NCI-H2196 (cell line): ENCODE data around the gene NRDC.
"Not testable (repeated sequence)": the region's sequence is repeated elsewhere in the genome, so short reads cannot be mapped to it uniquely, and the experiment has no call there.

Source experiments
- DNase-seq: peaks from one replicate; lab custom pipeline; 2025; ENCODE audit not compliant: unreplicated experiment; lab: John Stamatoyannopoulos, UW

NRDC gene

DNA sequence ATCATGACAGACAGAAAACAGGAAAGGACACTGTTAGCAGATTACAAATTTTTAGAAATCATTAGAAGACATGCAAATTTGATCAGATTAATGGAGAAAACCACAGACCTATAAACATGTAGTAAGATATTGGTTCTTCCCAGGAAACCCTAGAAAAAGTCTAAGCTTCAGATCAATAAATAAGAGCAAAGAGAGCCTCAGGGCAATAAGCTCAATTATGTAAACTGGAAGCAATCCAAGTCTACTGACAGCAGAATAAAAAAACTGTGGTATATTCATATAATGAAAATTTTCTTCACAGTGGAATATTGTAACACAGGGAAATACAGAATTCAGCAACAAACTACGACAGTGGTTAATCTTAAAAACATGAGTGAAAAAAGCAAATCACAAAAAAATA lies 36.3 kb downstream of the NRDC start:
- no peak for DNase-seq

DNA sequence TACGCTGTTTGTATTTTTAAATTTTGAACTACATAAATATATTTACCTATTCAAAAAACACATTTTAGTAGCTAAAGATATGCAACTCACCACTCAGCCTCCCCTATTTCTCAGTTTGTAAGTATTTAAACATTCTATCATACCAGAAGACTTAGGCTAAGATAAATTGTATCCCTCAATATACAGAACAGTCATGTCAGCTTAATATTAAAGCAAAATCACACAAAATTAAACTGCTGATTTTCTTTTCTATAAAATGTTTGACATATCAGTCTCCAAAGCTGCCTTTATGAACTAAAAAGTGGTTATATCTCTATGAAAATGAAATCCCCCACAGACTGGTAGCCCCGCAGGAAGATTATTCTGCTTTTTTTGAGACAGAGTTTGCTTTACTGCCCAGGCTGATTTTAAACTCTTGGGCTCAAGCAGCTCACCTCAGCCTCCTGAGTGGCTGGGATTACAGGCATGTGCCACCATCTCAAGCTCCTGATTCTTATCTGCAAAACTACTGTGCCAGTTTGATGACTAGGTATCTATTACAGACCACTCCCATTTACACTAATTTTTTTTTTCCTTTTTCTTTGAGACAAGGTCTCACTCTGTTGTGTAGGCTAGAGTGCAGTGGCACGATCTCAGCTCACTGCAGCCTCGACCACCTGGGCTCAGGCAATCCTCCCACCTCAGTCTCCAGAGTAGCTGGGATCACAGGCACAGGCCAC lies 37.6 kb downstream of the NRDC start:
- no peak for DNase-seq

DNA sequence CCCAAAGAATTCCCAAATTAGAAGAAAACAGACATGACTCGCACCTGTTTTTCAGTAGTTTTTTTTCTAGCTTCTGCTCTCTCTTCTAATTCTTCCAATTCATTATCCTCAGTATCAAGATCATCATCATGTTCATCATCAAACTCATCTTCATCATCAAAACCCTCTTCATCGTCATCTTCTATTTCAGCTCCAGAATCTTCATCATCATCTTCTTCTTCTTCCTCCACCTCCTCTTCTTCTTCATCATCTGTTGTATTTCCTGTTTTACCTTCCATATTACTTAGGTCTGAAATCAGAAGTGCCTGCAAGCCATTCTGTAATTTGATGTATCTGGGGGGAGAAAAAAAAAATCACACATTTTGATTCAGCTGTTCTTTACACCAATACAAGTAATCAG lies 38.3 kb downstream of the NRDC start:
- DNase-seq, result no peak

DNA sequence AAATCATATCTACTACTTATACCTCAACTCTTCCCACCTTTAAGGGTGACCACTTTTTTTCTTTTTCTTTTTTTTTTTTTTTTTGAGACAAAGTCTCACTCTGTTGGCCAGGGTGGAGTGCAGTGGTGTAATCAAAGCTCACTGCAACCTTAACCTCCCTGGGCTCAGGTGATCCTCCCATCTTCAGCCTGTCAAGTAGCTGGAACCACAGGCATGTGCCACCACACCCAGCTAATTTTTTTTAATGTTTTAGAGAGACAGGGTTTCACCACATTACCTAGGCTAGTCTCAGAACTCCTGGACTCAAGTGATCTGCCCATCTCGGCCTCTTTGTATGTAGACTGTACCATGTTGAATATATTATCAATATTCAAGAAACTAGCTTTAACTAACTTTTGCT lies 39.4 kb downstream of the NRDC start:
- DNase-seq, result no peak

DNA sequence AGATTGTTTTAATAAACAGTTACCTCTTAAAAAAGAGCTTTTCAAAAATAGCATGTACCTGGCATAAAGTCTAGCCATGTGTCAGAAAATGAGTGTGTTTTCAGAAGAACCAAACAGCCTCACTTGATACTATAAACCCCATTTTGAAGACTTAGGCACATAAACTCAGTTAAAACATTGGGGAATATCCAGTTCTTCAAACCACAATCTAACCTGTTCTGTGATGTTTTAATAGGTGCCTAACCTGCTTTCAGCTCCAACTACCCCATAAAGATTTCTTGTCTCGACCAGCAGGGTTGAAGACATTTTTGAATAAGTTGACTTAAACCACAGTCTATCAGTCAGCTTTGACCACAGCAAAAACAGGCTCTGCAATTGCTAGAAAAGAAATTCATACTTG lies 41.3 kb downstream of the NRDC start:
- no peak for DNase-seq

DNA sequence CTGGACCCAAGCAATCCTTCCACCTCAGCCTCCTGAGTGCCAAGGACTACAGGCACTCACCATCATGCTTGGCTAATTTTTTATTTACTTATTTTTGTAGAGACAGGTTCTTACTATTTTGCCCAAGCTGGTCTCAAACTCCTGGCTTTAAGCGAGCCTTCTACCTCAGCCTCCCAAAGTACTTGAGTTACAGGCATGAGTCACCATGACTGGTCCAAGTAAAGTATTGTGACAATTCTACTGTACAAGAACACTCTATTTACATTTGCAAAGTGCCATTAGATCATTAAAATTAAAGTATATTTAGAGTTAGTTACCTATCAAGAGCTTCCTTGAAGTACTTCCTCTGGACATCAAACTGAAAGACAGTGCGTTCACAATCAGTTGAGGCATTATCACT lies 44.8 kb downstream of the NRDC start:
- DNase-seq, result no peak

DNA sequence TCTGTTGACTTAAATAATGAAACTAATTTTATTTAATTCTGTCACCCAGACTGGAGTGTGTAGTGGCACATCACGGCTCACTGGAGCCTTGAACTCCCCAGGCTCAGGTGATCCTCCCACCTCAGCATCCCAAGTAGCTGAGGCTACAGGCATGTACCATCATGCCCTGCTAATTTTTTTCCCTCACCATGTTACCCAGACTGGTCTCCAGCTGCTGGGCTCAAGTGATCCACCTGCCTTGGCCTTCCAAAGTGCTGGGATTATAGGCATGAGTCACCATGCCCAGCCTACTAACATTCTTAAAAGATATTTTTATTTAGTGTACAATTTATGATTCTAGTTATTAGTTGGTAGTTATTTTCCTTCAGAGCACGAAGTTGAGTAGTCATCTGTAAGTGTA lies 49.5 kb downstream of the NRDC start:
- no peak for DNase-seq

DNA sequence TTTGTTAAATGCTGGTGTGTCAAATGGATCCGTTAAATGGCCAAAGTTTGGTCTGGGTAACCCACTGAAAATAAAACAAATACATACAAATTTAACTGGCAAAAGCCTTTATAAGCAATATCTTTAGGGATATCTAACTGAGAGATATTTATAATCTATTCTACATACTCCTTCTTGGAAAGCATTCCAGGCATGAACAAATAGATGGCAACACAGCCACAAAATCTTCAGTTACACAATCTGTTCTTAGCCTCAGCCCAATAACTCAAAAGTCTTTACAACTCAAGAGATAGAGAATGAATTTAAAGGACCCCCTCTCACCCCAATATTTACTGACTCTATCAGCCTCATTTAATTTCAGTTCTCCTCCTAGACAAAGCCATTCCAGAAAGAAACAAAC lies 58.7 kb downstream of the NRDC start:
- DNase-seq, result no peak

DNA sequence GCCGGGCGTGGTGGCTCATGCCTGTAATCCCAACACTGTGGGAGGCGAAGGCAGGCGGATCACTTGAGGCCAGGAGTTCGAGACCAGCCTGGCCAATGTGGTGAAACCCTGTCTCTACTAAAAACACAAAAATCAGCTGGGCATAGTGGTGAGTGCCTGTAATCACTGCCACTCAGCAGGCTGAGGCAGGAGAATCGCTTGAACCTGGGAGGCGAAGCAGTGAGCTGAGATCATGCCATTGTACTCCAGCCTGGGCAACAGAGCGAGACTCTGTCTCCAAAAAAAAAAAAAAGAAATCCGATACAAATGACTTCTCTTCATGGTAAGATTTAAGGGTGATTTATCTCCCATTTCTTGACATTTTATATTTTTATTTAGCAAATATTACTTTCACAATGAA lies 59.5 kb downstream of the NRDC start:
- DNase-seq, result not testable (repeated sequence)

DNA sequence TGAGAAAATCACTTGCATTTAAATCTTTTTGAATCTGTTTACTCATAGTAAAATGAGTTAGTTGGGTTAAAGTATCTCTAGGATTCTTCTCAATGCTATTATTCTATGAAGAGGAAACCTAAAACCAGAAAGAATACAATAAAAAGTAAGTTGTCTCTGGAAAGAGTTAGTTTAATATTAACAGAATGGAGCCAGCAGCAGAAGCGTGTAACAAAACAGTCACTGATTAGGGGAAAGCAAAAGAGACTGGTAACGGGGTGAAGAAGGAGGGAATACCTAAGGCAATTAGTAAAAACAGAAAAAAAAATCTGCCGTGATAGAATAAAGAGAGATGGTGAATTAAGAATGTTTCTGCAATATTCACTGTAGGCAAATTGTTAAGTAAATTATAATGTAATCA lies 60.0 kb downstream of the NRDC start:
- no peak for DNase-seq

DNA sequence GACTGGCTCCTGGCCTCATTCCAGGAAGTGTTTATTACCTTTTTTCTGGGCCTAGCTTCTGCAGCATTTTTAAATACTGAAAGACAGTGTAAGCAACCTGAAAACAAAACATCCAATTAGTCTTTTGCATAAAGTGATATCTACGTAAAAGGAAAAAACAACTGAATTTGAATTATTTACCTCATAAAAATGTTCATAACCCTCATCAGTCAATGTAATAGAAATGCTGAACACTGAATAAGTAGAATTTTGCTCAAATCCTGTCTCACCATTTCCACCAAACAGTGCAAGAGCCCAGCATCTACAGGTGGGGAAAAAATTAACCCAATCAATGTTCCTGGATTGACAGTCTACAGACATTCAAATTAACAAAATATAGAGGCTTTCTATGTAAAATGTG lies 64.0 kb downstream of the NRDC start:
- no peak for DNase-seq

DNA sequence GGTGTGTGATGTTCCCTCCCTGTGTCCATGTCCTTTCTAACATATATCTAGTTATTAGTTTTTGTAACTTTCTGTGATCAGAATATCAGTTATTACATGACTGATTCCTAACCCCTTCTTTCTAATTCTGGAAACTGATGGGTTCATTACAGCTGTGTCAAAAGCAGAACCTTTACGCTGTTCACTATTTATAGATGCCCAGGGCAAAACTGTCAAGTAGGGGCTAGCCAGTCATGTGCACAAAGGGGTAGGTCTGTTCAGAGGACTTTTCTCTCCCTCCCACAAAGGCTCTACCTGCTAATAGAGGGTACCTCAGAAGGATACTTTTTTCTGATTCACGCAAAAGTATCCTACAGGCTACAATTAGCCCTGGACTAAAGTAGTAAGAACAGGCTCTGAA lies 79.2 kb downstream of the NRDC start:
- DNase-seq, result no peak

DNA sequence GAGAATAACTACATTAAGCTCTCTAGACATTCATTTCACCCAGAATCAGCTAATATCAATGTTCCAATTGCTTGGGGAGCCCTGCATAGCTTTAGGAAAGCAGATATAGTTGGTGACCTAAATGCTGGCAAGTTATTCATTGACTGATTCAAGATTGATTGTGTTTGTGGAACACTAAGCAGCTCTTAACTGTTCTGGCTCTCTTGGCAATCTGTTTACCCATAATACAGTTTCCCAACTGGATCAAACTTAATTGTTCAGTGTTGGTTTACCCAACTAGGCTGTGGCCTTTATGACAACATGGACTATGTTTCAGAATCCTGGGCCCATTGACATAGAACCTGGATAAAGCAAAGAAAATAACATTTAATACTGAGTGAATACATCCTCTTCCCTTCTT lies 83.7 kb downstream of the NRDC start:
- DNase-seq, result no peak

DNA sequence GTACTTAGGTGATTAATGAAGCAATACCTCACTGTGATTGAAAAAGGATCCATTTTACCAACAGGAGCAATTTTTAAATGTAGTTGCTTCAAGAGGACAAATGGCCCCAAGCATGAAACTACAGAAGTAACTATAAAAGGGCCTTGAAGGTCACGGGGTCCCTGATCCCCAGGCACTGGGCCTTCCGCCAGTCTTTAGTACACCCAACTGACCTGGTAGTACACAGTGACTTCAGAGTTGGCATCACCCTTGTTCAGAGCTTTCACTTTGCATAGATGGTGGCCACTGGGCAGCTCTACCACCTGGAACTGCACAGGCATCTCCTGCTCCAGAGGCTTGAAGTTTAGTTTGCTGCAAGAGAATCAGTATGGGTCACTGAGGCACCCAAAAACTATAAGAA lies 84.3 kb downstream of the NRDC start:
- no peak for DNase-seq

DNA sequence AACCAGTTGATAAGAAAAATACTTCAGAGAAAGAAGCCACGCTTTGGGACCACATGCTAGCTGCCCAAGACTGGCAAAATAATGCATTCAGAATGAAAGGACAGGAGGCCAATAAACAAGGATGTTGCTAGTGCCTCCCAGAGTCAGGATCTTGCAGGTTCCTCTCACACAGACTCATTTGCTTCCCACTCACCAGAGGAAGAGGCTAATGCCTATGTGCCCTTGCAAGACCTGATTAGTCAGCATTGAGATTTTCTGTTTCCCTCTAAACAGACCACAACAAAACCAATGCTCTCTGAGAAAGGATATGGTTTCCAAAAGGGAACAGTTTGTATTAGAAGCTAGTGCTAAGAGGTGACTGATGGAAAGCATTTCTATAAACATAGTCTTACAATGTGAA lies 85.7 kb downstream of the NRDC start:
- DNase-seq, result no peak

DNA sequence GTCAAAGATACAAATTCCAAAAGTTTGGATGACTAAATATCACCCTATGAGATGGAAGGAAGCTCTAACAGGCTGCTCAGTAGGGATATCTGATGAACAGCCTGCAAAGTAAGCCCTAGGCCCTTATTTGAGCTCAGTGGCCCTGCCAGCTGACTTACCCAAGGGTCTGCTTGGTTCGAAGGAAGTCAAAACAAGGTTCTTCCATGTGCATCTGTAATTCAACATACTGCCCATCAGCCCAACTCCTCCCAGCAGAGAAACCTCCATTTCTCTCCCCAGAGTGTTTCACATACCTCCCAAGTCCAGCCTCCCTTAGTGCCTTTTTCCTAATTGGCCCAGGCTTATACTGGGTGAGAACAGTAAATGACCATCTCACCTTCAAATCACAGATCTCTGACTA lies 86.6 kb downstream of the NRDC start:
- no peak for DNase-seq

DNA sequence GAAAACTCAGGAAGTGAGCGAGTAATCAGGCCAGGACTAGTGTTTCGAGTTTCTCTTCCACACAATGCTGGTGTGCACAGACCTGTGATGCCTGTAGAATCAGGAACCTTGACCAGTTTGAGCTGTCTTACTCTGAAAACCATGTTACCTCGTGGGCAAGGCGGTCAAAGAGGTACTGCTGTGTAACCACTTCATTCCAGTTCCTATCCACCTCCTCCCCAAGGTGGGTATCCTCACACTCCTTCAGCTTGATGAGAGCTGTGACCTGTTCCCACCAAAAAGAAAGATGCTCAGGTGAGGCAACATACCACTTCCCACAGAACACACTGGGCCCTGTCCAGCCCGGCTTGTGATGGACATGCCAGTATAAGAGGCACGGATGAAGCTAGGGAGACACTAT lies 88.1 kb downstream of the NRDC start:
- DNase-seq, result no peak

DNA sequence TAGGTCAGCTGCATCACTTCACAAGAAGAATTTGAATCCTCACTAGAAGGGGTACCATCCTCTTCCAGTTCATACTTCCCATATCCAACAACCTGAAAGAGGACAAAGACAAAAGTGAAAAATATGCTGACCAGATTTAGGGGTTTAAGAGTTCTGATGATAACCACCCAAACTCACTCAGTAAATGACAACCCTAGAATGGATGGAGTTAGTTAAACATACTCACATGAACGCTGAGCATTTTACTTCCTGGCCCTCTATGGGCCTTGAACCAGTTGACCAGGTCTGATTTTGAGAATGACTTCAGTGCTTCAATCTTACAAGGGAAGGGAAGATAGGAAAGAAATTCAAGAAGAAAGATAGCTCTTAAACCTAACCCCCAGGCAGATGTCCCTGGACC lies 89.2 kb downstream of the NRDC start:
- DNase-seq, result no peak

DNA sequence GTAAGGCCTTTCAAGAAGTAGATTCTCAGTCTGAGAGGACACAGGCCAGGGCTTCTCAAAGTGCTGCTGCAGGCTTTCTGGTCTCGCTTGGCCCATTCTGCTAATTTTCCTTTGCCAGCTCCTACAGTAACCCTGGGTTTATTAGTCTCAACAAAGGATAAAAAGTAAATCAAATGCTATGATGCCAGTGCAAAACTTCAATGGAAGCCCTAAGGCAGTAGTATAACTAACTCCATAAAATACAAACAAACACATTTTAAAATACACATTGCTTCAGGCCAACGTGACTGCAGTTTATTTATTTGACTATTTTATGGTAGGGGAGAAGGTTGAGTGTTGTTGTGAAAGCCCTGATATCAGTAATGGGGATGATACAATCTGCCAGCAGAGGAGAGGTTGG lies 89.6 kb downstream of the NRDC start:
- DNase-seq, result no peak

DNA sequence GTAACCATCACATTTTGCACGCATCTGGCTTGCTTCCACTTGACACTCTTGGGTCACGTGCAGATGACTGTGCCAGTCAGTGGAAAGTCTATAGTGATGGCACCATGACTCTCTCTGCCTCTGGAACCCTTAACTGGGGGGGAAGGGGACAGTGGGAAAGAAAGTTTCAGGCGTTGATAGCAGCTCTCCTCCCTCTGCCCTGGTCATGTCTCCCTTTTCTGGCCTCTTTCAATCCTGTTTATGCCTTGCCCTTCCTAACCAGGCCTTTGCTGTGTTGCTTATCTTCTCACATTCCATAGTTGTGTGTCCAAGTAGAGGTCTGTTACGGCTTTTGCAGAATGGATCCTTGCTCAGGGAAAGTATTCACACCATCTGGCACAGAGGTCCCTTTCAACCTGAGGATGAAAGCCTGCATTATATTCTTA lies 93.5 kb downstream of the NRDC start:
- no peak for DNase-seq

DNA sequence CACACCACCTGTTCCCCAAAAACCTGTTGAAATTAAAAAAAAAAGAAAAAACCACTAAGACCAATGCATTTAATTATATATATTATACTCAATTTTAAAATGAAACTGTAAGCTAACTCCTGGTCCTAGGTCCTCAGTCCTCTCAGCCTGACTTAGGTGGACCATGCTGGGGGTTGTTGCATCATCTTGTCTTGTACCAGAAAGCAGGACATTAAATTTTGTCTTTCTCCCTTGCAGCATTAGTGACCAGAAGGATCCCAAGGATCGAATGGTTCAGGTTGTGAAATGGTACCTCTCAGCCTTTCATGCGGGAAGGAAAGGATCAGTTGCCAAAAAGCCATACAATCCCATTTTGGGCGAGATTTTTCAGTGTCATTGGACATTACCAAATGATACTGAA lies 97.6 kb downstream of the NRDC start:
- no peak for DNase-seq

DNA sequence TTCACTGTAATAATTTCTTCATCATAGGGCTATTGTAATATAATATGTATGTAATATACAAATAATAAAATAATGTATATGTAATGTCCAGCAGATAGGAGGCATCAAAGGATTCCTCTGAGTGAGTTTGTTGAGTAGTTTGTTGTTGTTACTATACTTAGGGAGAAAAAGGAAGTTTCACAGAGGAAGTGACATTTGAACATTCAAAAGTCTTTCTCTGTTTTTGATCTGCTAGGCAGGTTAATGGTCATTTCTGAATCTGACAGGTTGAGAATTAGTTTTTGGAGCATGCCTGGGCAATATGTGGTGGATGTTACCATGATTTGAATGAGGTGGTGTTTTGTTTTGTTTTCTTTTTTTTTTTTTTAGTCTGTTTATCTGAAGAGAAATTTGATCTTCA lies 102.1 kb downstream of the NRDC start:
- DNase-seq, result no peak

DNA sequence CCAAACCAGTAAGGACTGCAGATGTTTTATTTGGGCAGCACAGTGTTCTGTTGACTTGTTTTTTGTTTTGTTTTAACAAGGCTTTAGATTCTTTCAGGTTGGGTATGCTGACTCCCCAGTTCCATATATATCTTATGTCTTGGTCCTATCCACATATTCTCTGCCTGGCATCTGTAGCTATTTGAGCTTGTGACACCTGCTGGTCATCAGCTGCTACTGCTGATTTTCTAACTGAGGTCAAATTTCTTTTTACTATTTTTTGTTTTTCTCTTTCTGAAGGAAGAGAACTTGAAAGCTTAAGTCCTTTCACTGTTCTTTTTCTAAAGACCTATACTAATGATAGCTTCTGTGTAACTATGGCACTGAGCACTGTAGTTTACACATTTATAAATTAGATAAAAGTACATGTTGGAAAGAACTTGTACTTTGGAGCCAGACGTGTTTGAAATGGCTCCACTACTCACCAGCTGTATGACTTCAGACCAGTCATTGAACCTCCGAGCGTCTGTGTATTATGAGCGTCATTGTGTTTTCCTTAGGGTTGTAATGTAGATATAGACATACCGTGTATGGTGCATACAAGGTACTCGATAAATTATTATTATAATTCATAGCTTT lies 109.4 kb downstream of the NRDC start:
- DNase-seq, result peak; percentile 37
